Glutamatergic neuron (in vitro differentiated cells): ENCODE data around the gene DPF3. TPM values are rescaled to one million over a fixed set of nuclear protein-coding genes. Genes with fewer than 3 reads are reported as not detected.

ENCODE experiments used
- DNase-seq: peaks from one replicate; pipeline ENCODE4 v3.0.0; 2022
- H3K27ac Mint-ChIP-seq: one replicate; pipeline ENCODE4 v1.8.0; 2020; ENCODE audit warnings: mild to moderate bottlenecking, mixed read lengths, inconsistent platforms; ENCODE audit not compliant: unreplicated experiment
- H3K27me3 Mint-ChIP-seq: one replicate; pipeline ENCODE4 v1.8.0; 2020; ENCODE audit warnings: mild to moderate bottlenecking, moderate library complexity, mixed read lengths, inconsistent platforms; ENCODE audit not compliant: unreplicated experiment
- H3K36me3 Mint-ChIP-seq: one replicate; pipeline ENCODE4 v1.8.0; 2020; ENCODE audit warnings: mild to moderate bottlenecking, mixed read lengths, inconsistent platforms; ENCODE audit not compliant: unreplicated experiment
- H3K4me1 Mint-ChIP-seq: one replicate; pipeline ENCODE4 v1.8.0; 2020; ENCODE audit warnings: mild to moderate bottlenecking, low read depth, mixed read lengths, inconsistent platforms; ENCODE audit not compliant: unreplicated experiment
- H3K4me3 Mint-ChIP-seq: one replicate; pipeline ENCODE4 v1.8.0; 2020; ENCODE audit warnings: mild to moderate bottlenecking, mixed read lengths, inconsistent platforms; ENCODE audit not compliant: unreplicated experiment
- H3K9me3 Mint-ChIP-seq: one replicate; pipeline ENCODE4 v1.8.0; 2020; ENCODE audit warnings: mild to moderate bottlenecking, moderate library complexity, mixed read lengths, inconsistent platforms; ENCODE audit not compliant: unreplicated experiment
- CTCF ChIP-seq: fragments of 200-600 bp; sonication (generic); IDR thresholded peaks from one replicate; pipeline ENCODE4 v1.5.0; 2021; ENCODE audit not compliant: partially characterized antibody, unreplicated experiment
- total RNA-seq: library from RNA; stranded (reverse); fragmentation: NEBNext Ultra II Directional; extraction: Animal tissue kit (Norgen Biotek cat#: 25700); gene quantifications from one replicate; pipeline ENCODE4 v1.2.1, GENCODE V29; 2021; ENCODE audit not compliant: unreplicated experiment

Gene DPF3
- total RNA-seq, 1 donor from 2014 or later: 13.7 TPM

GRCh38 chr14:72759670-72760069, 134.2 kb downstream of the DPF3 start:
- peaks cover 20% of the 10 kb centered on the region for H3K36me3 Mint-ChIP-seq
- H3K4me3 Mint-ChIP-seq: no peak overlapping the region
- H3K27ac Mint-ChIP-seq: no peak overlapping the region
- DNase-seq: no peak
- H3K9me3 Mint-ChIP-seq: peaks cover 12% of the 10 kb centered on the region
- TF ChIP-seq CTCF: no peak
- no peaks in the 10 kb centered on the region for H3K27me3 Mint-ChIP-seq
- peaks cover 3% of the 10 kb centered on the region for H3K4me1 Mint-ChIP-seq

DNA sequence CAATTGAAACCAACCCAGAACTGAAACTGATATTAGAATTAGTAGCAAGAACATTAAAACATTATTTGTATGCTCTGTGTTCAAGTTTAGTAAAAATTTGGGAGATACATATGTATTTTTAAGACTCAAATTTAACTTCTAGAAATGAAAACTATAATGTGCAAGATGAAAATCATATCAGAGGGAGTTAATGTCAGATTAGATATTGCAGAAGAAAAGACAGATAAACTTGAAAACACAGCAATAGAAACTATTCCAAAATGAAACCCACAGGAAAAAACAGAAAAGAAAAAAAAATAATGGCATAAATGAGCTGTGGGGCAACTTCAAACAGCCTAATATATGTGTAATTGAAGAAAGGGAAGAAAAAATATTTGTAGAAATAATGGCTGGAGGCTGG, 134.9 kb downstream of the DPF3 start:
- Mint-ChIP-seq H3K4me1 (peaks cover 3% of the 10 kb centered on the region), H3K36me3 (peaks cover 20% of the 10 kb centered on the region), H3K27ac (no peak overlapping the region), H3K4me3 (no peak overlapping the region), H3K9me3 (peaks cover 12% of the 10 kb centered on the region), H3K27me3 (no peaks in the 10 kb centered on the region)
- no peak for TF ChIP-seq CTCF
- DNase-seq: no peak

DNA sequence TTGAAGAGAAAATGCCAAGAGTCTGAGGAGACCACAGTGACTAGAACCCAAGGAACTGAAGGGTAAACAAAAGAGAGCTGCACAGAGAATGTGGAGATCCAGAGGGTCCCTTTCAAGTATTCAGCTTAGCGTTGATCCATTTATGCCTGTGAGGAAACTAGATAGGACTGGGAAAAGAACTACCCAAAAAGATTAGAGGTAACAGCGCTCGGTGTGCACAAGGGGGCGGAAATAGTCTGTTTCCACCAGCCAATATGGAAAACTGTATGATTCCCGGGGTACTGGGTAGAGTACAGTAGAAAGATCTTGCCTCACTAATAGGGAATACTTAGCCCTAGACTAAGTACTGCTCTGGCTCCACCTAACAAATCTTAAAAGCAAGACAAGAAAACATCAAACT, 135.5 kb downstream of the DPF3 start:
- H3K27ac Mint-ChIP-seq: no peak overlapping the region
- DNase-seq: no peak
- H3K36me3 Mint-ChIP-seq: peaks cover 20% of the 10 kb centered on the region
- peaks cover 12% of the 10 kb centered on the region for H3K9me3 Mint-ChIP-seq
- no peak for TF ChIP-seq CTCF
- H3K4me1 Mint-ChIP-seq: peaks cover 3% of the 10 kb centered on the region
- no peak overlapping the region for H3K4me3 Mint-ChIP-seq
- H3K27me3 Mint-ChIP-seq: no peaks in the 10 kb centered on the region

DNA sequence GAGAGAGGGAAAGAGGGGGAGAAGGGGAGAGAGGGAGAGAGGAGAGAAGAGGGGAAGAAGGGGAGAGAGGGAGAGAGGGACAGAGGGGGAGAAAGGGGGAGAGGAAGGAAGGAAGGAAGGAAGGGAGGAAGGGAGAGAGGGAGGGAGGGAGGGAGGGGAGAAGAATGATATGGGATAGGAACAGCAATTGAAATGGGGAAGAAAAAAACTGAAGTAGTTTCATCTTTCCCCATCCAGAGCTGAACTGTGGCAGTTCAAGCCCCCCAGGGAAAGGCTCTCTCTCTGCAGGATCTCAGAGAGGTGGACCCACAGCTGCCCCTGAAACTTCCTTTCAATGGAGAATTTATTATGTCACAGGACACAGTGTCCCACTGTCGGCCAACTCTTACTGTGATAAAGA, 136.9 kb downstream of the DPF3 start:
- no peak for TF ChIP-seq CTCF
- no peak overlapping the region for H3K4me3 Mint-ChIP-seq
- peaks cover 3% of the 10 kb centered on the region for H3K4me1 Mint-ChIP-seq
- H3K27ac Mint-ChIP-seq: no peak overlapping the region
- no peak for DNase-seq
- H3K36me3 Mint-ChIP-seq: peaks cover 20% of the 10 kb centered on the region
- H3K9me3 Mint-ChIP-seq: peaks cover 15% of the 10 kb centered on the region
- no peaks in the 10 kb centered on the region for H3K27me3 Mint-ChIP-seq

DNA sequence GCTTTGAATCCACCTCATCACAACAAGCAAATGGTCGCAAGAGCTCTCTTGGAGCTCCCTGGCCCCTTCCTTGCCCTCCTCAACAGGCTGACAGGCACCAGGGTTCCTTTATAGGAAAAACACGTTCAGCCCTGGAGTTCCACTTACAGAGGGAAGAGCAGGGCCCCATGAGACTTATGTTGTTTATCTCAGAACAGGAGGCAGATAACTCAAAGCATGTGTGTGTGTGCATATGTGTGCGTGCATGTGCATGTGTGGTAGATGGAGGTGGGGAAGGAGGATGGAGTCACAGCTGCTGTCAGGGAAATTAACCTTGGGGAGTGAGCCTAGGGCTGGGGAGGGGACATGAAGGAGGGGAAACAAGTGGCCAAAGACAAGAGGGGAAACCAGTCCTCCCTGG, 138.1 kb downstream of the DPF3 start:
- H3K27ac Mint-ChIP-seq: no peak overlapping the region

More for the DNA sequence above, 138.1 kb downstream of the DPF3 start:
- no peaks in the 10 kb centered on the region for H3K27me3 Mint-ChIP-seq
- H3K9me3 Mint-ChIP-seq: peaks cover 17% of the 10 kb centered on the region
- peaks cover 3% of the 10 kb centered on the region for H3K4me1 Mint-ChIP-seq
- peaks cover 20% of the 10 kb centered on the region for H3K36me3 Mint-ChIP-seq
- no peak for TF ChIP-seq CTCF
- DNase-seq: no peak
- no peak overlapping the region for H3K4me3 Mint-ChIP-seq
